Activated CD8-positive, alpha-beta T cell treated with anti-CD3 and anti-CD28 coated beads for 36 hours (primary cell): Measurements from ENCODE around the gene RPS19. TPM values are rescaled to one million over a fixed set of nuclear protein-coding genes. Genes with fewer than 3 reads are reported as not detected.

Experiments used
- ATAC-seq: fragments of 200-7000 bp; cut with Tn5 transposase; one replicate; pipeline ENCODE4 v1.10.0; 2021; ENCODE audit warnings: mild to moderate bottlenecking, moderate library complexity
- CTCF ChIA-PET: fragments of 350-600 bp; sonication (Branson Sonifier 250); formaldehyde crosslinking; loops from one replicate; lab custom pipeline; 2021; ENCODE audit warnings: antibody characterized with exemption; lab: Charles Lee
- POLR2A ChIA-PET: fragments of 350-600 bp; sonication (Branson Sonifier 250); formaldehyde crosslinking; loops from one replicate; lab custom pipeline; 2021; ENCODE audit warnings: antibody characterized with exemption; lab: Charles Lee
- DNase-seq: peaks from one replicate; pipeline ENCODE4 v3.0.0-alpha.2; 2020
- H3K27ac Mint-ChIP-seq: one replicate; pipeline ENCODE4 v1.8.0; 2021; ENCODE audit warnings: mild to moderate bottlenecking, mixed read lengths
- H3K27me3 Mint-ChIP-seq: one replicate; pipeline ENCODE4 v1.8.0; 2021; ENCODE audit warnings: mixed read lengths
- H3K36me3 Mint-ChIP-seq: one replicate; pipeline ENCODE4 v1.8.0; 2021; ENCODE audit warnings: low read depth, mixed read lengths
- H3K4me1 Mint-ChIP-seq: one replicate; pipeline ENCODE4 v1.8.0; 2021; ENCODE audit warnings: low read depth, mixed read lengths
- H3K4me3 Mint-ChIP-seq: one replicate; pipeline ENCODE4 v1.8.0; 2021; ENCODE audit warnings: mild to moderate bottlenecking, moderate library complexity, mixed read lengths
- H3K9me3 Mint-ChIP-seq: one replicate; pipeline ENCODE4 v1.8.0; 2021; ENCODE audit warnings: mixed read lengths
- CTCF ChIP-seq: fragments of 200-600 bp; IDR thresholded peaks from one replicate; pipeline ENCODE4 v1.8.0; 2022; ENCODE audit warnings: antibody characterized with exemption, mild to moderate bottlenecking
- intact Hi-C: fragments of 100-400 bp; cut with micrococcal nuclease; formaldehyde crosslinking; loops from one replicate; pipeline ENCODE4 v1.10.0; 2022
- total RNA-seq, 2 experiments: library from RNA; stranded (reverse); gene quantifications; one replicate each; pipeline ENCODE4 v1.2.3, GENCODE V29; 2021

The RPS19 gene
- total RNA-seq, 2 experiments from 2014 or later: 3,454 to 3,479 TPM

DNA sequence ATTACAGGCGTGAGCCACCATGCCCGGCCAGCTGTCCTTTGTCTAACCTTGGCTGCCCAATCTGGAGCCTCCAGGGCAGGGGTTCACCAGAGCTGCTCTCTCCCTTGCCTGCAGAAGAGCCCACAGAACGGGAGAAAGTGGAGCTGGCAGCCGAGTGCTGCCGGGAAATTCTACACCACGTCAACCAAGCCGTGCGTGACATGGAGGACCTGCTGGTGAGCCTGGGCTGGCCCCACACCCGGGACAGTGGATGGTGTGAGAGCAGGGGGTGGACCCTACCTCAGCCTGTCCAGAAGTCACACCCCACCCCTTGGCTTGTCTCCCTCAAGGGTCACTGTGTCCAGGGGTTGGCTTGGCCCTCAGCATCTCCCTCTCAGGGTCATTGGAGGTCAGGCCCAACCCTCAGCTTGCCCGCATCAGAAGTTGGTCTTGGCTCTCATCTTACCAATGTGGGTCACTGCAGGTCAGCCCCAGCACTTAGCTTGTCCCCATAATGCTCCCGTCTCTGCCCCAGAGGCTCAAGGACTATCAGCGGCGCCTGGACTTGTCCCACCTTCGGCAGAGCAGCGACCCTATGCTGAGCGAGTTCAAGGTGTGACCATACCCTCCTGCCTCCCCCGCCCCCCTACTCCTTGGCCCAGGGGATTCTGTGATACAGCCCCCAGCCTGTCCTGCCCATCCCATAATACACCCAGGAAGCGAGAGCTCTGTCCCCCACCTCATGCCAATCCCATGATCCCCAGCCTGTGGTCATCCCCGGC, 43.3 kb downstream of the RPS19 start:
- Mint-ChIP-seq H3K4me3 (no peak overlapping the region), H3K9me3 (no peaks in the 10 kb centered on the region), H3K36me3 (peaks cover 61% of the 10 kb centered on the region), H3K27ac (no peak overlapping the region), H3K4me1 (peaks cover 49% of the 10 kb centered on the region), H3K27me3 (no peaks in the 10 kb centered on the region)
- ATAC-seq: no peak
- ChIA-PET CTCF (interaction anchor here (0.9 to 1.6 kb wide), 3 partner anchors 15 to 28 kb away, joined by 3 to 5 read pairs (median 3); no protein-coding TSS in a partner anchor), POLR2A (interaction anchor here (0.7 to 5.7 kb wide), 9 partner anchors 9 to 43 kb away, joined by 3 to 38 read pairs (median 5); partner anchors contain the start of gene RPS19)
- DNase-seq: no peak
- intact Hi-C loops: no loop called here
- TF ChIP-seq CTCF: no peak

DNA sequence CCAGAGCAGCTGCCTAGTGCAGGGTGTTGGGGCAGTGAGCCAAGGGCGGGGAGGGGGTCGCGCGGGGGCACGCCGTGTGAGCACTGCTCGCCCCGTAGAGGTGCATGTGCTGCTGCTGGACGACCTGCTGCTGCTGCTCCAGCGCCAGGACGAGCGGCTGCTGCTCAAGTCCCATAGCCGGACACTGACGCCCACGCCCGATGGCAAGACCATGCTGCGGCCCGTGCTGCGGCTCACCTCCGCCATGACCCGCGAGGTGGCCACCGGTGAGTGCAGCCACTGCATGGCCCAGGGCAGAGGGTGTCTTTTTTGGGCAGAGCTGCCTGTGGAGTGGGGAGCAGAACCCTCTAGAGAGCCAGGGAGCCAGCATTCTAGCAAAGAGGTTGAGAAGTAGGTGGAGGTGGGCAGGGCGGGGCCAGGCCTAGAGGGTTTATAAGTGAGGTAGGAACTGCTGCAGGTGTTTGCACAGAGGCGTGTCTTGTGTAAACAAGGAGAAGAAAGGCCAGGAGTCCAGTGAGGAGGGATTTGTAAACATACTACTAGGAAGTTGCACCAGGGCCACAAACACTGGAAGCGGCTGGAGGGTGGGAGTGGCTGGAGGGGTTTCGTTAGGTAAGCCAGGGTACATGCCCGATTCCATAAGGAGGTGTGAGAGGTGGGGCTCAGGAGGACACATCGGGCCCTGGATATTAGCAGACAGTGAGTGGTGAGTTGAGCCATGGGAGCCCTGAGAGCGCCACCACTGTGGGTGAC, 44.2 kb downstream of the RPS19 start:
- Mint-ChIP-seq H3K27ac (peak overlapping the region; percentile 48), H3K36me3 (peaks cover 54% of the 10 kb centered on the region), H3K4me3 (no peak overlapping the region), H3K4me1 (peaks cover 47% of the 10 kb centered on the region), H3K9me3 (no peaks in the 10 kb centered on the region), H3K27me3 (no peaks in the 10 kb centered on the region)
- no peak for ATAC-seq
- DNase-seq: no peak
- TF ChIP-seq CTCF: no peak
- CTCF ChIA-PET: interaction anchor here (1.3 kb wide), 1 partner anchor 17 kb away, joined by 3 read pairs; no protein-coding TSS in a partner anchor
- POLR2A ChIA-PET: interaction anchor here (0.9 to 5.7 kb wide), 9 partner anchors 8 to 40 kb away, joined by 3 to 38 read pairs (median 4); no protein-coding TSS in a partner anchor
- intact Hi-C loops: no loop called here

DNA sequence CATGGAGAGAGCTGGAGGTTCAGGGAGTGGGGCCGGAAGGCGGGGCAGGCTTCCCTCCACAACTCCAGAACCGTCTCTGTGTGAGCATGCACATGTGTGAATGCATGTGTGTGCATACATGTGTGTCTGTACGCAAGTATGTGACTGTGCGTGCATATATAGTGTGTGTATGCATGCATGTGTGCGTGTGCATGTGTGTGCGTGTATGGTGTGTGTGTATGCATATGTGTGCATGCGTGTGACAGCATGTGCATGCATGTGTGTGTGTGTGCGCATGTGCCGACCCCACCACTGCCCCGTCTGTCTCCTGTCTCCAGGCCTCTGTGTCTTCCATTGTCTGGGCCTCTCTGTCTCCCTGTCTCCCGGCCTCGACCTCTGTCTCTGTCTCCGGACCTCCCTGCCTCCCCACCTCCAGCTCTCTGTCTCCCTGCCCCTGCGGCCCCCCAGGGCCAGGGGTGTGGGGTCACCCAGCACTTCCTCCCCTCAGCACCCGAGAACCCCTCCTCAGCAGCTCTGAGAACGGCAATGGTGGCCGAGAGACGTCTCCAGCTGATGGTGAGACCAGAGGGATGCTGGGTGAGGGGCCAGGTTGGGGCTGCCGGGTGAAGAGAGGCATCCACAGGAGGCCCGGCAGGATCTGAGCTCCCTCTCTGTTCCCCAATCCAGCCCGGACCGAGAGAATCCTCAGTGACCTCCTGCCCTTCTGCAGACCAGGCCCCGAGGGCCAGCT, 45.4 kb downstream of the RPS19 start:
- Mint-ChIP-seq H3K27ac (peak overlapping the region; percentile 30), H3K36me3 (peaks cover 48% of the 10 kb centered on the region), H3K27me3 (no peaks in the 10 kb centered on the region), H3K4me1 (peaks cover 45% of the 10 kb centered on the region), H3K9me3 (no peaks in the 10 kb centered on the region), H3K4me3 (no peak overlapping the region)
- TF ChIP-seq CTCF: no peak
- ATAC-seq (no peak), DNase-seq (no peak)
- POLR2A ChIA-PET: interaction anchor here (0.9 to 1.9 kb wide), 9 partner anchors 10 to 41 kb away, joined by 3 to 6 read pairs (median 4); no protein-coding TSS in a partner anchor
- intact Hi-C loops: no loop called here
- CTCF ChIA-PET: interaction anchor here (0.7 to 2.0 kb wide), 4 partner anchors 10 to 68 kb away, joined by 3 to 8 read pairs (median 4); no protein-coding TSS in a partner anchor

GRCh38 chr19:41906271-41906670, 46.2 kb downstream of the RPS19 start:
- H3K27me3 Mint-ChIP-seq: no peaks in the 10 kb centered on the region
- no peak for TF ChIP-seq CTCF
- ATAC-seq (no peak), DNase-seq (no peak)
- intact Hi-C loops: no loop called here
- peaks cover 51% of the 10 kb centered on the region for H3K4me1 Mint-ChIP-seq
- POLR2A ChIA-PET: interaction anchor here (0.8 to 1.9 kb wide), 9 partner anchors 8 to 45 kb away, joined by 3 to 6 read pairs (median 4); no protein-coding TSS in a partner anchor
- no peaks in the 10 kb centered on the region for H3K9me3 Mint-ChIP-seq
- H3K36me3 Mint-ChIP-seq: peaks cover 49% of the 10 kb centered on the region
- CTCF ChIA-PET: interaction anchor here (1.2 to 2.0 kb wide), 4 partner anchors 11 to 18 kb away, joined by 4 to 8 read pairs (median 4); no protein-coding TSS in a partner anchor
- H3K4me3 Mint-ChIP-seq: no peak overlapping the region
- no peak overlapping the region for H3K27ac Mint-ChIP-seq
